HCT116 (cell line): ENCODE results near the gene LRP1B. TPM values are rescaled to one million over a fixed set of nuclear protein-coding genes. Genes with fewer than 3 reads are reported as not detected.

Source experiments
- ATAC-seq: fragments of 200-7000 bp; cut with Tn5 transposase; 2 replicates; pipeline ENCODE4 v1.9.1; 2020; ENCODE audit warnings: mild to moderate bottlenecking, moderate library complexity
- BruUV-seq: library from RNA; stranded (reverse); fragments of 400-500 nt; replicated peaks from 2 replicates; lab custom pipeline; 2021; lab: Mats Ljungman, UMichigan
- CTCF ChIA-PET: fragments of 300-600 bp; sonication (Branson Sonifier 250); formaldehyde crosslinking; loops from one replicate; lab custom pipeline; 2021; ENCODE audit warnings: antibody characterized with exemption; lab: Charles Lee
- POLR2A ChIA-PET: fragments of 300-600, 350-600 bp; sonication (Branson Sonifier 250); formaldehyde crosslinking; loops from one replicate; lab custom pipeline; 2021; ENCODE audit warnings: antibody characterized with exemption; lab: Charles Lee
- RAD21 ChIA-PET, 2 experiments: fragments of 300-600 bp; sonication (Branson Sonifier 250); formaldehyde crosslinking; loops; one replicate each; lab custom pipeline; 2023; ENCODE audit warnings: low total read pairs in 2 of 2; ENCODE audit not compliant: uncharacterized antibody in 2 of 2, unreplicated experiment in 2 of 2, low non-redundant PET in 1 of 2; lab: Charles Lee
- DNase-seq: peaks from one replicate; pipeline ENCODE4 v3.0.0-alpha.2; 2010; ENCODE audit warnings: low read depth, low spot score
- H2AFZ ChIP-seq: fragments of 200-600 bp; shearing (Covaris generic), sonication (generic); 2 replicates; pipeline ENCODE4 v1.6.1; 2017; ENCODE audit warnings: low read depth, mixed run types, mixed read lengths, antibody characterized with exemption, low read length; ENCODE audit not compliant: poor library complexity, severe bottlenecking
- H3K27ac ChIP-seq: 2 replicates; pipeline ENCODE4 v1.5.1; 2012; ENCODE audit warnings: low read depth, low read length
- H3K27me3 ChIP-seq: fragments of 200-600 bp; sonication (generic); 2 replicates; pipeline ENCODE4 v1.6.1; 2016; ENCODE audit warnings: mixed run types, low read length, mixed read lengths; ENCODE audit not compliant: insufficient read depth
- H3K36me3 ChIP-seq, 2 experiments: fragments of 200-500 bp in 1 of 2; fragments of 200-600 bp in 1 of 2; sonication (Bioruptor generic) in 1 of 2; sonication (generic) in 1 of 2; 2 replicates each; pipeline versions ENCODE4 v1.5.1 to v1.6.1; 2014 to 2016; ENCODE audit warnings: low read length in 2 of 2, inconsistent platforms in 1 of 2, mixed read lengths in 1 of 2, mixed run types in 1 of 2; ENCODE audit not compliant: insufficient read depth in 2 of 2, control insufficient read depth in 1 of 2
- H3K4me1 ChIP-seq, 2 experiments: fragments of 200-600 bp in 1 of 2; sonication (generic) in 1 of 2; 2 replicates each; pipeline versions ENCODE4 v1.5.1 to v1.6.1; 2012 to 2017; ENCODE audit warnings: low read length in 2 of 2, inconsistent platforms in 1 of 2, mild to moderate bottlenecking in 1 of 2, mixed read lengths in 1 of 2, mixed run types in 1 of 2, moderate library complexity in 1 of 2; ENCODE audit not compliant: insufficient read depth in 2 of 2, control insufficient read depth in 1 of 2
- H3K4me2 ChIP-seq: fragments of 200-600 bp; sonication (generic); 2 replicates; pipeline ENCODE4 v1.6.1; 2017; ENCODE audit warnings: mixed run types, low read length, mixed read lengths
- H3K4me3 ChIP-seq, 2 experiments: fragments of 200-600 bp in 1 of 2; sonication (generic) in 1 of 2; replicated peaks in 1 of 2; 2 replicates each; pipeline ENCODE4 v1.5.1; 2011 to 2016; ENCODE audit warnings: low read length in 2 of 2, control low read depth in 1 of 2, low read depth in 1 of 2, mild to moderate bottlenecking in 1 of 2, mixed read lengths in 1 of 2, mixed run types in 1 of 2
- H3K79me2 ChIP-seq: fragments of 200-600 bp; sonication (generic); 2 replicates; pipeline ENCODE4 v1.6.1; 2017; ENCODE audit warnings: mild to moderate bottlenecking, mixed run types, low read length, moderate library complexity, mixed read lengths; ENCODE audit not compliant: insufficient read depth
- H3K9ac ChIP-seq: fragments of 200-600 bp; sonication (generic); 2 replicates; pipeline ENCODE4 v1.6.1; 2016; ENCODE audit warnings: low read length, mixed read lengths
- H3K9me2 ChIP-seq: fragments of 200-600 bp; sonication (generic), shearing (Covaris generic); 2 replicates; pipeline ENCODE4 v1.6.1; 2017; ENCODE audit warnings: mixed run types, mild to moderate bottlenecking, moderate library complexity; ENCODE audit not compliant: insufficient read depth
- H3K9me3 ChIP-seq, 2 experiments: fragments of 200-500 bp in 1 of 2; fragments of 200-600 bp in 1 of 2; sonication (Bioruptor generic) in 1 of 2; sonication (generic) in 1 of 2; 2 replicates each; pipeline ENCODE4 v1.6.1; 2014 to 2017; ENCODE audit warnings: low read length in 2 of 2, mixed read lengths in 2 of 2, inconsistent platforms in 1 of 2, low read depth in 1 of 2, mild to moderate bottlenecking in 1 of 2, mixed run types in 1 of 2, moderate library complexity in 1 of 2; ENCODE audit not compliant: control insufficient read depth in 1 of 2, insufficient read depth in 1 of 2
- H4K20me1 ChIP-seq: fragments of 200-600 bp; sonication (generic), shearing (Covaris generic); 2 replicates; pipeline ENCODE4 v1.6.1; 2017; ENCODE audit warnings: mixed run types, mild to moderate bottlenecking, moderate library complexity; ENCODE audit not compliant: insufficient read depth
- CEBPB ChIP-seq: IDR thresholded peaks from 2 replicates; pipeline ENCODE4 v1.6.1; 2012; ENCODE audit warnings: low read depth
- EGR1 ChIP-seq: IDR thresholded peaks from 2 replicates; pipeline ENCODE4 v1.6.1; 2012; ENCODE audit warnings: low read depth
- EZH2phosphoT487 ChIP-seq: fragments of 200-600 bp; IDR thresholded peaks from 2 replicates; pipeline ENCODE4 v1.6.1; 2018; ENCODE audit warnings: antibody characterized with exemption, borderline replicate concordance
- FOSL1 ChIP-seq: IDR thresholded peaks from 2 replicates; pipeline ENCODE4 v1.6.1; 2012; ENCODE audit warnings: low read depth
- JUND ChIP-seq: IDR thresholded peaks from 2 replicates; pipeline ENCODE4 v1.6.1; 2012
- POLR2A ChIP-seq: IDR thresholded peaks from 2 replicates; pipeline ENCODE4 v1.7.0; 2011; ENCODE audit warnings: borderline replicate concordance; ENCODE audit not compliant: insufficient read depth, insufficient read length; ENCODE audit errors: extremely low read depth
- POLR2AphosphoS5 ChIP-seq: IDR thresholded peaks from 2 replicates; pipeline ENCODE4 v1.6.1; 2011; ENCODE audit warnings: mild to moderate bottlenecking, low read depth, low read length, moderate library complexity
- RAD21 ChIP-seq: IDR thresholded peaks from 2 replicates; pipeline ENCODE4 v1.6.1; 2012; ENCODE audit warnings: low read depth, mild to moderate bottlenecking
- SIN3A ChIP-seq: IDR thresholded peaks from 2 replicates; pipeline ENCODE4 v1.6.1; 2012; ENCODE audit warnings: low read depth
- SP1 ChIP-seq: IDR thresholded peaks from 2 replicates; pipeline ENCODE4 v1.6.1; 2012; ENCODE audit warnings: low read depth
- SRF ChIP-seq: IDR thresholded peaks from 2 replicates; pipeline ENCODE4 v1.6.1; 2012; ENCODE audit warnings: low read depth
- TCF7L2 ChIP-seq: IDR thresholded peaks from 2 replicates; pipeline ENCODE4 v1.7.0; 2011; ENCODE audit warnings: borderline replicate concordance, inconsistent platforms; ENCODE audit not compliant: insufficient read depth, insufficient read length; ENCODE audit errors: extremely low read depth
- YY1 ChIP-seq: IDR thresholded peaks from 2 replicates; pipeline ENCODE4 v1.6.1; 2011; ENCODE audit warnings: low read length, low read depth, moderate library complexity, mild to moderate bottlenecking; ENCODE audit not compliant: insufficient replicate concordance; ENCODE audit errors: extremely low read depth
- ZFX ChIP-seq: fragments of 450-650 bp; IDR thresholded peaks from 2 replicates; pipeline ENCODE4 v1.6.1; 2017
- ZNF274 ChIP-seq: fragments of 200-500 bp; sonication (Bioruptor generic); IDR thresholded peaks from 2 replicates; pipeline ENCODE4 v1.6.1; 2014; ENCODE audit warnings: mild to moderate bottlenecking, low read depth, low read length, inconsistent platforms
- intact Hi-C: fragments of 100-400 bp; cut with micrococcal nuclease; formaldehyde crosslinking; loops from 2 replicates; pipeline ENCODE4 v1.10.0; 2022
- total RNA-seq: library from RNA; stranded (reverse); gene quantifications from one replicate; pipeline ENCODE4 v1.2.1, GENCODE V29; 2021; ENCODE audit not compliant: unreplicated experiment
- TF ChIP-seq, protein P1 (sequence below): IDR thresholded peaks from 2 replicates; pipeline ENCODE4 v1.6.1; 2012; ENCODE audit warnings: low read depth
- TF ChIP-seq, protein P2 (sequence below): IDR thresholded peaks from 2 replicates; pipeline ENCODE4 v1.6.1; 2012
- TF ChIP-seq, protein P3 (sequence below): IDR thresholded peaks from 2 replicates; pipeline ENCODE4 v1.6.1; 2012
- TF ChIP-seq, protein P4 (sequence below), 3 experiments: fragments of 200-600 bp in 1 of 3; sonication (generic) in 1 of 3; IDR thresholded peaks in 2 of 3; conservative IDR thresholded peaks in 1 of 3; 2 replicates each; pipeline ENCODE4 v1.5.1; 2012 to 2017; ENCODE audit warnings: low read depth in 2 of 3, low read length in 2 of 3, antibody characterized with exemption in 1 of 3, borderline replicate concordance in 1 of 3, control low read depth in 1 of 3, mild to moderate bottlenecking in 1 of 3, mixed read lengths in 1 of 3, mixed run types in 1 of 3, moderate library complexity in 1 of 3; ENCODE audit not compliant: insufficient read depth in 1 of 3

LRP1B gene
- total RNA-seq, 1 experiment from 2014 or later: 0.34 TPM

DNA sequence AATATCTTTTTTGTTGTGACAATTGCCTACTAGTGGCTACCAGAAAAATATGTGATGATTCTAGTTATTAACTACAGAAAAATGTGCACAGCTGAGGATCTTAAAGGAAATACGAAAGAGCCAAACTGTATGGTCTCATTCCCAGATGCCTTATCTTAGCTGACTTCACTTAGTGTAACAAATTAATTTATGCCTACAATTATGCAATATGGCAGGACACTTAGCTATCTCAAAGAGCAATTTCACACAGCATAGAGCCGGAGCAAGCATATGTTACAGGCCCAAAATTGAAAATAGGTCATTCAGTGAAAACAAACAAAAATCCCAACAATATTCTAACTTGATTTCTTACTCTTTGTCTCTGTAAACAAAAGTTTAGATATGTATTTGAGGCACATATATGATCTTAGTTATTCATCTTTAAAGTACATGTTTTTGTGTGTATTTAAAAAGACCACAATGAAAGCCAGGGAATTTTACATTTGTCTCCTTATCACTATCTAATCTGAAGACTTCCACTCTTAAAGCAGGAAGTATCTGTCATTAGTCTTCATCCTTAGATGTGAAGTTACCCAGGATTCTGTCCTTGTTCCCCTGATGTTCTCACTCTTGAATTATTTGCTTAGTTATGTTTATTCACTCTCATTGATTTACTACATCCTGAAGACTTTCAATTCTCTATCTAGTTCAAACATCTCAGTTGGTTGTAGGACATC, 1771.6 kb downstream of the LRP1B start:
- no peaks in the 10 kb centered on the region for H3K4me1 ChIP-seq
- BruUV-seq: no TSS peak
- H3K27me3 ChIP-seq: no peaks in the 10 kb centered on the region
- POLR2A ChIA-PET: no interaction called here
- no peak overlapping the region for H3K27ac ChIP-seq
- TF ChIP-seq RAD21: no peak
- no peak for TF ChIP-seq EGR1
- TF ChIP-seq ZFX: no peak
- TF ChIP-seq SP1: no peak
- no peak for TF ChIP-seq POLR2A
- TF ChIP-seq, protein P1, sequence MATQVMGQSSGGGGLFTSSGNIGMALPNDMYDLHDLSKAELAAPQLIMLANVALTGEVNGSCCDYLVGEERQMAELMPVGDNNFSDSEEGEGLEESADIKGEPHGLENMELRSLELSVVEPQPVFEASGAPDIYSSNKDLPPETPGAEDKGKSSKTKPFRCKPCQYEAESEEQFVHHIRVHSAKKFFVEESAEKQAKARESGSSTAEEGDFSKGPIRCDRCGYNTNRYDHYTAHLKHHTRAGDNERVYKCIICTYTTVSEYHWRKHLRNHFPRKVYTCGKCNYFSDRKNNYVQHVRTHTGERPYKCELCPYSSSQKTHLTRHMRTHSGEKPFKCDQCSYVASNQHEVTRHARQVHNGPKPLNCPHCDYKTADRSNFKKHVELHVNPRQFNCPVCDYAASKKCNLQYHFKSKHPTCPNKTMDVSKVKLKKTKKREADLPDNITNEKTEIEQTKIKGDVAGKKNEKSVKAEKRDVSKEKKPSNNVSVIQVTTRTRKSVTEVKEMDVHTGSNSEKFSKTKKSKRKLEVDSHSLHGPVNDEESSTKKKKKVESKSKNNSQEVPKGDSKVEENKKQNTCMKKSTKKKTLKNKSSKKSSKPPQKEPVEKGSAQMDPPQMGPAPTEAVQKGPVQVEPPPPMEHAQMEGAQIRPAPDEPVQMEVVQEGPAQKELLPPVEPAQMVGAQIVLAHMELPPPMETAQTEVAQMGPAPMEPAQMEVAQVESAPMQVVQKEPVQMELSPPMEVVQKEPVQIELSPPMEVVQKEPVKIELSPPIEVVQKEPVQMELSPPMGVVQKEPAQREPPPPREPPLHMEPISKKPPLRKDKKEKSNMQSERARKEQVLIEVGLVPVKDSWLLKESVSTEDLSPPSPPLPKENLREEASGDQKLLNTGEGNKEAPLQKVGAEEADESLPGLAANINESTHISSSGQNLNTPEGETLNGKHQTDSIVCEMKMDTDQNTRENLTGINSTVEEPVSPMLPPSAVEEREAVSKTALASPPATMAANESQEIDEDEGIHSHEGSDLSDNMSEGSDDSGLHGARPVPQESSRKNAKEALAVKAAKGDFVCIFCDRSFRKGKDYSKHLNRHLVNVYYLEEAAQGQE: no peak
- TF ChIP-seq JUND: no peak
- no peak for TF ChIP-seq CEBPB
- no peak for TF ChIP-seq EZH2phosphoT487
- TF ChIP-seq YY1: no peak
- TF ChIP-seq SRF: no peak
- TF ChIP-seq TCF7L2: no peak
- no peak for TF ChIP-seq SIN3A
- TF ChIP-seq, protein P2, sequence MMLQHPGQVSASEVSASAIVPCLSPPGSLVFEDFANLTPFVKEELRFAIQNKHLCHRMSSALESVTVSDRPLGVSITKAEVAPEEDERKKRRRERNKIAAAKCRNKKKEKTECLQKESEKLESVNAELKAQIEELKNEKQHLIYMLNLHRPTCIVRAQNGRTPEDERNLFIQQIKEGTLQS: no peak
- TF ChIP-seq, protein P3, sequence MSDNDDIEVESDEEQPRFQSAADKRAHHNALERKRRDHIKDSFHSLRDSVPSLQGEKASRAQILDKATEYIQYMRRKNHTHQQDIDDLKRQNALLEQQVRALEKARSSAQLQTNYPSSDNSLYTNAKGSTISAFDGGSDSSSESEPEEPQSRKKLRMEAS: no peak
- TF ChIP-seq, protein P4, sequence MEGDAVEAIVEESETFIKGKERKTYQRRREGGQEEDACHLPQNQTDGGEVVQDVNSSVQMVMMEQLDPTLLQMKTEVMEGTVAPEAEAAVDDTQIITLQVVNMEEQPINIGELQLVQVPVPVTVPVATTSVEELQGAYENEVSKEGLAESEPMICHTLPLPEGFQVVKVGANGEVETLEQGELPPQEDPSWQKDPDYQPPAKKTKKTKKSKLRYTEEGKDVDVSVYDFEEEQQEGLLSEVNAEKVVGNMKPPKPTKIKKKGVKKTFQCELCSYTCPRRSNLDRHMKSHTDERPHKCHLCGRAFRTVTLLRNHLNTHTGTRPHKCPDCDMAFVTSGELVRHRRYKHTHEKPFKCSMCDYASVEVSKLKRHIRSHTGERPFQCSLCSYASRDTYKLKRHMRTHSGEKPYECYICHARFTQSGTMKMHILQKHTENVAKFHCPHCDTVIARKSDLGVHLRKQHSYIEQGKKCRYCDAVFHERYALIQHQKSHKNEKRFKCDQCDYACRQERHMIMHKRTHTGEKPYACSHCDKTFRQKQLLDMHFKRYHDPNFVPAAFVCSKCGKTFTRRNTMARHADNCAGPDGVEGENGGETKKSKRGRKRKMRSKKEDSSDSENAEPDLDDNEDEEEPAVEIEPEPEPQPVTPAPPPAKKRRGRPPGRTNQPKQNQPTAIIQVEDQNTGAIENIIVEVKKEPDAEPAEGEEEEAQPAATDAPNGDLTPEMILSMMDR (IDR thresholded peaks at IDR 0.05 in 2 of 3, conservative IDR thresholded peaks at IDR 0.05 in 1 of 3; ENCODE audit: borderline replicate concordance in 1 of 3, insufficient read depth in 1 of 3, low read depth in 2 of 3, low read length in 2 of 3): no peak
- no peak for TF ChIP-seq ZNF274
- no peak for TF ChIP-seq POLR2AphosphoS5
- no peak for TF ChIP-seq FOSL1
- H3K36me3 ChIP-seq: no peaks in the 10 kb centered on the region
- H3K4me2 ChIP-seq: no peak overlapping the region
- intact Hi-C loops: no loop called here
- H4K20me1 ChIP-seq: no peaks in the 10 kb centered on the region
- no peaks in the 10 kb centered on the region for H3K9me2 ChIP-seq
- H3K9me3 ChIP-seq: no peaks in the 10 kb centered on the region
- H3K79me2 ChIP-seq: no peaks in the 10 kb centered on the region
- no peak for DNase-seq
- CTCF ChIA-PET: no interaction called here
- H3K9ac ChIP-seq: no peak overlapping the region
- RAD21 ChIA-PET: no interaction called here
- H2AFZ ChIP-seq: no peak overlapping the region
- ATAC-seq: no peak
- H3K4me3 ChIP-seq: no peak overlapping the region
